ENCODE data around the gene WASF1.
"Not testable (repeated sequence)": the region's sequence is repeated elsewhere in the genome, so short reads cannot be mapped to it uniquely, and the experiment has no call there.

The WASF1 gene

DNA sequence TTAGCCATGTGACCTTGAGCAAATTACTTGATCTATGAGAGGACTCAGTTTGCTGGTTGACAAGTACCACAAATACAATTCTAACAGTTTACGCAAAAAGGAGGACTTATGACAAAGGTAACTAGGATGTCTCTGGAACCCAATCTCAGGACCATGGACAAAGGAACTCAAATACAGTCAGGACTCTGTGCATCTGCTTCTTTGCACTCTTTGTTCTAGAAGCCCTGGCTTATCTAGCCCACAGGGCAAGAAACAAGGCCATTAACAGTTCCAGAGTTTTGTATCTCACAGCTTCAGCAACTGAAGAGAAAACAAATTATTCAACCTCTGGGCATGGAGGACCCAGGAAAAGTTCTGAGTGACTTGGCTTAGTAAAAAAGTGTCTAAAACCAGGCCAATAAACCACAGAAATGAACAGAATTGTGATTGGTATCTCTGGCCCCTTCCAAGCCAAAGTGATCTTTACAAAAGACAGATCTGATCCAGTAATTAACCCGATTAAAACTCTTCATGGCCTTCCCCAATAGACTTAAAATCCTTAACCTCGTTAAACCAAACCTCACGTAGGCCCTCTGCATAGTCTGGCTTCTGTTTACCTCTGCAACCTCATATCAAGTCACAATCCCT, 5.9 kb downstream of the WASF1 start:
- no peak for DNase-seq (ENCODE audit: low read depth)

DNA sequence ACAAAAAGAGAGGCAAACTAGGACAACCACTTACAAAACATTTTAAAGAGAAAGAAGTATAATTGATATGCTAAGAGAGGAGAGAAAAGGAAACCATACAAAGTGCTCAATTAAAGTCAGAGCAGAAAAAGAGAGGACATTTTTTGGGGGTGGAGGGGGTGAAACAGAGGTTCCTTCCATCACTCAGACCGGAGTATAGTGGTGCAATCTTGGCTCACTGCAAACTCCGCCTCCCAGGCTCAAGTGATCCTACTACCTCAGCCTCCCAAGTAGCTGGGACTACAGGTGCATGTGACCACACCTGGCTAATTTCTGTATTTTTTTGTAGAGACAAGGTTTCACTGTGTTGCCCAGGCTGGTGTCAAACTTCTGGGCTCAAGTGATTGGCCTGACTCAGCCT, 9.4 kb downstream of the WASF1 start:
- DNase-seq (ENCODE audit: low read depth): no peak

DNA sequence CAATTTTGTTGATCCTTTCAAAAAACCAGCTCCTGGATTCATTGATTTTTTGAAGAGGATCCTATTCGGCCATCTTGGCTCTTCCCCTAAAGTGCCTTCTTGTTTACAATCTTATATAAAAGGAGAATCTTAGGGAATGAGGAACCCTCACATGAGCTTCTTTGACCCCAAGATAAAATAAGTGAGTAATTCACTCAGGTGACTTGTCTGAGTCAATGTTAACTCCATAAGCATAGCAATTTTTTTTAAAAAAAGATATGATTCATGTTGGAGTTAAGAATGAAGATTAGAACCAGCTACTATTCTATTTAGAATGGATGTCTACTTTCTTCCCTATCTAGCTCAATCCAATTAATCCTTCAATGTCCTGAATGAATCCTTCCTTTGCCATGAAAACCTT, 21.0 kb downstream of the WASF1 start:
- no peak for DNase-seq (ENCODE audit: low read depth)

DNA sequence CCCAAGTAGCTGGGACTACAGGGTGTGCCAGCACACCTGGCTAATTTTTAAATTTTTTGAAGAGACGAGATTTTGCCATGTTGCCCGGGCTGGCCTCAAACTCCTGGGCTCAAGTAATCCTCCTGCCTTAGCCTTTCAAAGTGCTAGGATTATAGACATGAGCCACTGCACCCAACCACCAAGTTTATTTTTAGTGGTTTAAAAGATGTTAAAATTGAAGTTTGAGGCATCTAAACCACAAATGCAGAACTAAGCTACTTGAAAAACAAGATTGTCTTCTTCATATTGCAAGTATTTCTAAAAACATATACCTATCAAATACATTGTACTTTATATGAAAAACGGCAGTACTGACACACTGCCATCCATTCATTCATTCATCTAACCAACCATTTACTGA, 31.6 kb downstream of the WASF1 start:
- DNase-seq (ENCODE audit: low read depth): no peak

DNA sequence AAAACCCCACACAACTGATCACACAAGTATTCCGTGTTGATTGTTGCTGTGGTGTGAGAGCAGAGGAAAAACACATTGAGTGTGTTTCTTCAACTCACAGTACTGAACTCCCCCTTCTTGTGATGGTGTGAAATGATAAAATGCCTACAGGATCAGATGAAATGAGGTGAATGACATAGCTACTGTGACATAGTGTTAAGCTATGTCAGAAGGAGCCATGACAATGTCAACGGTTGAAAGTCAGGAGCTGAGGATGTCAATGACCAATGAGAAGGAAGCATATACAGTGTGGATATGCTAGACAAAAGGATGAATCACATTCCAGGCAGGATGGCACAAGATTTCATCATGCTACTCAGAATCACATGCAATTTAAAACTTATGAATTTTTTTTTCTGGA, 38.8 kb downstream of the WASF1 start:
- DNase-seq (ENCODE audit: low read depth): no peak

DNA sequence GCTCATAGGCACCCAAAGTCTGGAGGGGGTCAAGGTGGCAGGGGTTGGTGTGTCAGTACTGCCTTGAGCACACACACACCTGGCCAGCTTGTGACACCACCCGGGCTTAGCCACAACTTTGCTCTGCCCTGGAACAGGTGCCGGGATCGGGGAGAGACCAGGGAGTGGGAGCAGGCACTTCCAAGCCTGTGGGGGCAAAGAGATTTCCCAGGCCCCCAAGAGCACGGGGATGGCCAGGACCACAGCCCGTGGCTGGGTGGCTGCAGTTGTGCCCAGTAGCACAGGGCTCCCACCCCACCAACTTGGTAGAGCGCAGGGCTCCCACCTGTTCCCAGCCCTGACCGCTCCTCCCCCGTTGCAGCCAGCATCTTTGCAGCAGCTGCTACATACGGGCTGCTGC, 40.4 kb downstream of the WASF1 start:
- no peak for DNase-seq (ENCODE audit: low read depth)

DNA sequence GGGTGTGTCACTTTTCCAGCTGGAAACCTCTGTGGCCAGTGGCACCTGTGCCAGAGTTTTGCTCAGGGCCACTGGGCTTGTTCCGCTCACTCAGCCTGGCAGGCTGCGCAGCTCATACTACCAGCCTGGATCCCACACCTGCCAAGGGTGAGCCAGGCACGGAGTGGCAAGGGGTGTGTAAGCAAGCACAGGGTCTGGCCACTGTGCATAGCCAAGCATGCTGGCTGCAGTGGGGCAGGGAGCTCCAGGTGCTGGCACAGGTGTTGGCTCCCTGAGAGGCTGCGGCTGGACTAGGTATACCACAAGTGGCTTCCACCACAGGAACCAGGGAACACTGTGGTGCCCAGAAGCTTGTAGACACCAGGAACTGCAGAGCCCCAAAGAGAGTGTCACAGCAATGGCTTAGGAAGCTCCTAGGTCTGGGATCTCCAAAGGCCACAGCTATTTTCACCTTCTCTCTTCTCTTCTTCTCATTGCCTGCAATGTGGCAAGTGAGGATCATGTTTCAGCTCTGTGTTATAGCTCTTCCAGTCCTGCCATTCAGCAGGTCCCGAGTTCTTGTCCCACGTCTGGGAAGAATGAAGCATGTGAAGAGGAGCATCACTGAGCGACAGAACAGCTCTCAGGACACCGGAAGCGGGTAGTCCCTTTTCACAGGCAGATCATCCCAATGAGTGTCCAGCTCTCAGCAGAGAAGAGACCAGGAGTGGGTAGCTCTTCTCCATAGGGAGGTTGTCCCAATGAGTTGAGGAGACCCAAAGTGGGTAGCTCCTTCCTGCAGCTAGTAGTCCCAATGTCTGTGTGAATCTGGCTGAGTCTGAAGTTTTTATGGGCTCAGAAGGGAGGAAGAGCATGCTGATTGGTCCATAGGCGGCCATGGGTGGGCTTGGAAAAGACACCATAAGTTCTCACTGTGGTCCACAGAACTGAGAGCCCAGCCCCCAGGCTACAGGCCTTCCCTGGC, 41.3 kb downstream of the WASF1 start:
- DNase-seq (ENCODE audit: low read depth): no peak

DNA sequence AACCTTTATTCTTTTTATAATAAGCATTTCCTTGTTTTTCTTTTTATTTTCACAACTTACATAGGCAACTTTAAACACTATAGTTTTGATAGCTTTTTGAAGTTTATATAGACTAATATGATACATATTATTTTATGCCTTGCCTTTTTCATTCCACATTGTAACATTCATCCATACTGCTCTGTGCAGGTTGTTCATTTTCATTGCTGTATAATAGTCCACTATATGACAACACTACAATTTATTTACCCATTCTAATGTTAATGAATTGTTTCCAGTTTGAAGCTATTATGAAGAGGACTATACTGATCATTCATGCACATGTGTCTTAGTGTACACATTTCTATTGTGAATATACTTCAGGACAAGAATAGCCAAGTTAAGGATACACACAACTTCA, 49.1 kb downstream of the WASF1 start:
- no peak for DNase-seq (ENCODE audit: low read depth)

DNA sequence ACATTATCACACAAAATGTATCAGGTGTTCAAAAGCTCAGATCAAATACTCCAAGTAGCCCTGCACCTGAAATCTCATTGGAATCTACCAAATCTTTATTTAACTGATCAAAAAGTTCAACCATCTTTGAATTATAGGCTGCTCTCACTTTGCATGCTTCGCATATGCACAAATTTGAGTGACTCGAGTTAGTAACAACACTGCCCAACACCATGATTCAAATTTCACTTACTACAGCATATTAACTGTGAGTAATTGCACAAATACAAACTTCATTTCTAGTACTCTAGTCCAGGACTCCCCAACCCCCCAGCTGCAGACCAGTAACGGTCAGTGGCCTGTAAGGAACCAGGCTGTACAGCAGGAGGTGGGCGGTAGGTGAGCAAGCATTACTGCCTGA, 51.1 kb downstream of the WASF1 start:
- no peak for DNase-seq (ENCODE audit: low read depth)

DNA sequence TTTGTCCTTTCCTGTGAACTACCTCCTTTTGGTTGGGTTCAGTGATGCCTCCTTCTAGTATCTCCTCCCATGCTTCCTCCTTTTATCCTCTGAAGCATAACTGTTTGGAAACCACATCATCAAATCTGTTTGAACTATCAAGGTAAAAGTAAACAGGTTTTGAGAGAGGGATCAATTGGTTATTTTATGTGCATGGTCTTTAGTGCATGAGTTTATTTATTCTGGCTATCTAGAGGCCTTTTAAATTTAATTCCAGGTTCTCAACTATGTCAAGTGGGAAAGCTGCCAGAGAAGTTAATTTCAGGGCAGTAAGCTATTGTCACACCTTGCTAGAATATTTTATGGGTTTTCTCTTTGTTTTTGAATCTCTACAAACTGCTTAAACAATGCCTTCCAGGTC, 54.1 kb downstream of the WASF1 start:
- no peak for DNase-seq (ENCODE audit: low read depth)

DNA sequence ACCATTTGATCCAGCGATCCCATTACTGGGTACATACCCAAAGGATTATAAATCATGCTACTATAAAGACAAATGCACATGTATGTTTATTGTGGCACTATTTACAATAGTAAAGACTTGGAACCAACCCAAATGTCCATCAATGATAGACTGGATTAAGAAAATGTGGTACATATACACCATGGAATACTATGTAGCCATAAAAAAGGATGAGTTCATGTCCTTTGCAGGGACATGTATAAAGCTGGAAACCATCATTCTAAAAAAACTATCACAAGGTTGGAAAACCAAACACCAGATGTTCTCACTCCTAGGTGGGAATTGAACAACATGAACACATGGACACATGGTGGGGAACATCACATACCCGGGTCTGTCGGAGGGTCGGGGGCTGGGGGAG, 57.8 kb downstream of the WASF1 start:
- not testable (repeated sequence) for DNase-seq (ENCODE audit: low read depth)

DNA sequence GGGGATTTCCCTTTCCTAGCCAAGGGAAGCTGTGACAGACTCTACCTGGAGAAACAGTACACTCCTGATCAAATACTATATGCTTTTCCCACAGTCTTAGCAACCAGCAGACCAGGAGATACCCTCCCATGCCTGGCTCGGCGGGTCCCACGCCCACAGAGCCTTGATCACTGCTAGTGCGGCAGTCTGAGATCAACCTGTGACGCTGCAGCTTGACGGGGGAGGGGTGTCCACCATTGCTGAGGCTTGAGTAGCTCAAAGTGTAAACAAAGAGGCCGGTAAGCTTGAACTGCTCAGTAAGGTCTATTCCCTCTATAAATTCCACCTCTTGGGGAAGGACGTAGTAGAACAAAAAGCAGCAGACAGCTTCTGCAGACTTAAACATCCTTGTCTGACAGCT, 63.2 kb downstream of the WASF1 start:
- no peak for DNase-seq (ENCODE audit: low read depth)

DNA sequence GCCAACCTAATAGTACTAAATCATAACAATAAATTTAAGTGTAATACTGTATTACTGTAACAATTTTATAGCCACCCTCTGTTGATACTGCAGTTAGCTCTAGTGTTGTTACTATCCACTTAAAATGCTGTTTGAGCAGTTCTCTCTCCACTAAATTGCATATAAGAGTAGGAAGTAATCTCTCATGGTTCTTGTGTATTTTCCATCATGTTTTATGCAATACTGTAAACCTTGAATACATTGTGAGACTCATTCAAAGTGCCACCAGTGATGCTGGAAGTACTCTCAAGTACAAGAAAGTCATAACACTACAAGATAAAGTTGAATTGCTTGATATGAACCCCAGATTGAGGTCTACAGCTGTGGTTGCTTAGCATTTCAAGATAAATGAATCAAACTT, 65.5 kb downstream of the WASF1 start:
- DNase-seq (ENCODE audit: low read depth): no peak

DNA sequence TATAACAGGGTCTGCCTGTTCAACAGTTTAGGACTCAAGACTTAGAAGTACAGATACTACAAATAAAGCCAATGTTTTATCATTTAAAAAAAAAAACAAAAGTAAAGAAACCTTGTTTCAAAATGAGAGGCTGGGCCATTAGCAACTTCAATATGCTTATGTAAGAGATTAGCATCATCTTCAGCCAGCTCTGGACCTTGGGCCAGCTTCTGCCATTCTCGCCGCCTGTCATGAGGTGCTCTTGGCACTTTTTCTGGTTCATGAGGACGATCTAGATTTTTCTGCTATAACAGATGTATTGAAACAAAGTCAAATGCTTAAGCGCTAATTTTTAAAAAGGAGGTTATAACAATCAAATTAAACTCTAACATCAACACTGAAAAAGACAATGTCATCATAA, 74.2 kb downstream of the WASF1 start:
- DNase-seq (ENCODE audit: low read depth): no peak

DNA sequence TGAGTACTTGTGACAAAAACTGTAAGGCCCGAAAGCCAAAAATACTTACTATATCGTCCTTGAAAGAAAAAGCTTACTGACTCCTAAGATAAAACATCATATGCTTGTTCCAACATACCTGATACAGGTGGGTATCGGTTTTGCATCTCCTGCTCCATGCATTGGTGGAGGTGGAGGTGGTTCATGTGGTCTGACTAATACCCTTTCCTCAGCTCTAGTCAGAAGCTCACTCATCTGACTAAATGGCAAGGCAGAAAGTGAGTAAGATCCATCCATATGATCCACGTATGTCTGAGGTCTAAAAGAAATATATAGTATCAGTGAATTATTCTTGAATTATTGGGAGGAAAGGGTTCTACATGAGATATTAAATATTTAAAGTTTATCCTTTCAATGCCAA, 76.2 kb downstream of the WASF1 start:
- DNase-seq (ENCODE audit: low read depth): no peak

DNA sequence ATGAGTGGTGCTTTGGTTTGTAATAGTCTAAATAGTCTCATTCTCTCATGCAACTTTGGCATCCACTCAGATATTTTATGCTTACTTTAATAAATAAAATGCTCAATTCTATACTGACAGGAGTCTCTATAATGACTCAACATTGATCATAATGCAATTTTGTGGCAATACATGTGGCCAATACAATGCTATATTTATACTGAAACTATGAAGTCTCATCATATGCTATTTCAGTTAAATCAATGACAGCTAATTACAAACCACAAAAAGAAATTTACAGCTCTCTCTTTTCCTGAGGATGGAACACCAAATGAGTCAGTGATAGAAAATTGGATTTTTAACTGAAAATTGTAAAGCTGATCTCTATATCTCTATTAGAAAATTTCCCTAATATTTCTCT, 77.1 kb downstream of the WASF1 start:
- DNase-seq (ENCODE audit: low read depth): no peak

DNA sequence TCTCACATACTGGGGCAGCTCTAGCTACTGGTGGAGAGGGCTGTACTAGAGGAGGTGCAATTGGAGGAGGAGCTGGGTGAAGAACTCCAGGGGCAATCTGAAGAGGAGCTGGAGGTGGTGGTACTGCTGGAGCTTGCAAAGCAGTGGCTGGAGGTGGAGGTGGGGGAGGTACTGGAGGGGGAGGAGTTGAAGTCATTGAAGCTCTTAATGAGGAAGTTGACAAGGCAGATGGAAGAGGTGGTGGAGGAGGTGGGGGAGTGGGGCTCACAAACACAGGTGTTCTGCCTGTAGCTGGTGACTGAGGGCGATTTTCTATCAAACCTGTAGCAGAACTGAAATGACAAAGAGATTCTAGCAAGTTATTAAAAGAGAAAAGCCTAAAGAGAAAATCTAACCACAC, 77.6 kb downstream of the WASF1 start:
- no peak for DNase-seq (ENCODE audit: low read depth)

DNA sequence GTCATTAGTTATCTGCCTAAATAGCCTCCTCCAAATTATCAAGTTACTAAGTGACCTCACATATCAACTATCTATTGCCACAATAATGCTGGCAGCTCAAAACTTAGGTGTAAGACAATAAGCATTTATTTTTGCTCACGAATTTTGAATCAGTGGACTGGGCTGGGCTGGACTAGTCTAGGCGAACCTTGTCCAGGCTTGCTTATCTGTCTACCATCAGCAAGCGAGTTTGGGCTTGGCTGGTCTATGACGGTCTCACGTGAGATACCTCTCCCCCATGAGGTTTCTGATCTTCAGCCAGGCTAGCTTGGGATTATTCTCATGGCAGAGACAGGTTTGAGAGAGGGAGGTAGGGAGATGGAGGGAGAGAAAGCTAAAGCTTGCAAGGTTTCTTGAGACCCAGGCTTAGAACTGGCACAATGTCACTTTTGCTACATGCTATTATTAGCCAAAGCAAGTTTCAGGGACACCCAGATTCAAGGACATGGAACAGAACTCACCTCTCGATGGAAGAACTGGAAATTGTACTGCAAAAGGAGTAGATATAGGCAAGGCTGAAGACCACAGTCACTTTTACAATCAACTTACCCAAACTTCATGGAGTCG, 80.9 kb downstream of the WASF1 start:
- no peak for DNase-seq (ENCODE audit: low read depth)

DNA sequence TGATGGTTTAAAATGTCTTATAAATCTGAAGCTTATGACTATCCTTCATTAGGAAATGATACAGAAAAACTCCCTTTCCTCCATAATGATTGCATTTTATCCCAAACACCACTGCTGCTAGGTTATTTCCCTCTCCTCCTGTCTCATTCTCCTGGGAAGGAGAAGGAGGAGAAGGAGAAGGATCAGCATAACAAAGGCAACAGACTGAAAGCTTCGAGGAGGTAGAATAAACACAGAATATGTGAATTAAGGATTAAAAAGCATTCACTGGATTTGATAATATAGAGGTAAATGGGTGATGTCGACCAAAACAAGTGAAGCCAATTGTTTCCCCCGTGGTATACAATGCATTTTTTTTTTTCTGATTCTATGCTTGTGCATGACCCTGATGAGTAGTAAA, 82.0 kb downstream of the WASF1 start:
- no peak for DNase-seq (ENCODE audit: low read depth)

DNA sequence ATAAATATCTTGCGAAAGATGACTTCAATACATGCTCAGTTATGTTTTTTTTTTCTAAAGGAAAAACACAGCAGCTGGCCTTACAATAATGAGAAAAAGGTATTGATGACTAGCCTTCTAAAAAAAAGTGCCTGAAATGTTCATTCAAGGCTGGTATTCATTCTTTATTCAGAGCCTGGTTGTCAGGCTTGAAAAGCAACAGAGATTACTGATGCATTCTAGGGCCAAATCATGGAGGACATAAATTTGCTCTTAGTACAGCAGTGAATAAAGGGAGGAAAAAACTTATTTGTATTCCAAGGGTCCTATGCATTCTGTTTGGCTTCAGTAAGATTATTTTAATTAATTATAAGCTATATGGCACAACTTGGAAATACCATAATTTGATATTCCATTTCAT, 83.5 kb downstream of the WASF1 start:
- DNase-seq (ENCODE audit: low read depth): no peak

DNA sequence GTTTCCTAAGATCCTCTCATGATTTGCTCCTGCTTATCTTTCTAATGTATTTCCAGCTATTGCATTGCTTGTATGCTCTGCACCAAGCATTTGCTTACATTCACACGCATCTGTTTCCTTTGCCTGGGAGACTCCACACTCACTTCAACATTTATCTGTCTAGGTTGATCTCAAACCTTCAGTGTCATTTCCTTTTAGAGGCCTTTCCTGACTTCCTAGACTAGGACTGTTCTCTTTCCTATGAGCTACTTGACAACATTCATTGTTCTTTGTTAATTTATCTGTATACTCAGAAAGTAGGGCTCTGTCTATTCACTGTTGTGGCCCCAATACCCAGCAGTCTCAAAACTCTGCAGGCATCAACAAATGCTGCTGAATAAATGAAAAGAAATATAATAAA, 84.4 kb downstream of the WASF1 start:
- DNase-seq (ENCODE audit: low read depth): no peak

DNA sequence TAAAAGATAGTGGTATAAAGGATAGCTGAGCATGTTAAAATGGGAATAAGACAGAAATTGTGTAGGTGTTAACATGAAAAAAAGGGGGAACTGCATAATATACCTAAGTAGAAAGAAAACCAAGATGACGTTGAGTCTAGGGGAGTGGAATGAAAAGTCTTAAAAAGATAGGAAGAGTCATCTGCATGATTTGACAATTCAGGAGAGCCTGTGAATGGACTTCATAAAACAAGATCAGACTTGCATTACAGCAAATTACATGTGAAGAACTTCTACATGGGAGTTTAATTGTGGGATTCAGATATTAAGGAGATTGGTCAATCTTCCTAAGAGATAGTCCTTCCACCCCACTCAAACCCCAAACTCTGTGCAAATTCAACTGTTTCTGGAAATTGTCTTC, 85.5 kb downstream of the WASF1 start:
- no peak for DNase-seq (ENCODE audit: low read depth)

DNA sequence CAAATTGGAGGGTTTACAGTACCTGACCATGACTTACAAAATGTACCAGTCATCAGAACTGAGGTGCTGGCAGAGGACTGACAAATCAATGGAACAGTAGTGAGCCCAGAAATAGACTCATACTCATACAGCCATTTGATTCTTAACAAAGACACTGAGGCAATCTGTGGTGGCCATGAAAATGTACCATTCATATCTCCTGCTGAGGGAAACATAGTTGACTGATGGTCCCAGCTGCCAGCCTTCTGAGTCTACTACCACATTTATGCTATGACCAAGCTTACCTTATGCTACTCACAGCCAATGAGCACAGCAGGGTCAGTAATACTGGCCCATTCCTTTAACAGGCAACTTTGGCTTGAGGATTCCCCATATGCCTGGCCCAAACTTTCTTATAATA, 88.6 kb downstream of the WASF1 start:
- no peak for DNase-seq (ENCODE audit: low read depth)

Measured in T-helper 22 cell (primary cell).